Effector CD8-positive, alpha-beta T cell (primary cell): ENCODE results near the gene CPLANE1.
"Not testable (repeated sequence)": the region's sequence is repeated elsewhere in the genome, so short reads cannot be mapped to it uniquely, and the experiment has no call there.

Experiments used
- DNase-seq: peaks from one replicate; lab custom pipeline; 2025; lab: John Stamatoyannopoulos, UW

CPLANE1 gene

DNA sequence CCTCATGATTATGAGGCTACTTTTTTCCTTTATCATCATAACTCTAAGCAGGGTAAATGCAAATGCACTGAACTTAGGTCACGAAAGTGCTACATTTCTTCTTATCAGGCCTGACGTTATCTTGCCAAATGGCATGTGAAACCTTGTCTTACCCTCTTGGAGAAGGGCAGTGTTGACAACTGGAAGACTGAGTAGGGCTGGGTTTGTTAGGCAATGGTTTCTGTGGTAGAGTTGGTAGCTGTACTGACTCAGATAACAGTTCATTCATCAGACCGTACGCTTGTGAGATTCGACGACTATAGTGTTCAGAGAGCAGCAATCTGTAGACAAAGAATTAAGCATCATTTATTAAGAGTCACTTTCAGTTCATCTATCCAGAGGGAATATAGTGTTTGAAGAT lies 127.7 kb downstream of the CPLANE1 start:
- DNase-seq, result no peak

DNA sequence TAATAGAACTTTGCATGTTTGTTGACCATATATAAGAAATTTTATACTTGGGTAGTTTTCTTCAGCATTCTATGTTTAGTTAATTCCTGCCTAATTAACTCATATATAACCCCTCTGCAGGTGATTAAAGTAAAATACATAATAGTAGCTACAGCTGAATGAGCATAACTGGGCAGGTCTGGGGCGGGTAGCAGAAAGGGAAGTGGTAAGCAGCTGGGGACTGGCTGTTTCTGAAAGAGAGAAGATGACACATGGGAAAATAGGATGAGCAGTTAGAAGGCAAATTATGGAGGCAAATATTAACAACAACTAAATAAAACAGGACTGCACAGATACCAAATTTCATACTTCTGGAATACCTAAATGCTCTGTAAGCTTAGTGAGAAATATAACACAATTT lies 128.1 kb downstream of the CPLANE1 start:
- DNase-seq, result no peak

DNA sequence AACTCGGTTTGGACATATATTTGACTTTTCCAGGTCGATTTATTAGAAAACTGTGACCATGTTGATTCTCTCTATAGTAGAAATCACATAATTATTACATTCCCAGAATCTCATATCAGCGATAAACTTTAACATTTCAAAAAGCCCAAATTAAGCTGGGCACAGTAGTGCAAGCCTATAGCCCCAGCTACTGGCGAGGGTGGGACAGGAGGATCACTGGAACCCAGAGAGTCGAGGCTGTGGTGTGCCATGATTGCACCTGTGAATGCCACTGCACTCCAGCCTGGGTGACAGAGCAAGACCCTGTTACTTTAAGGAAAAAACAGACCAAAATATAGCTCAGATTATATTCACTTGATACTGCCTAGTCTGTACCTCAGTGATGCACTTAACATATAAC lies 128.9 kb downstream of the CPLANE1 start:
- DNase-seq, result no peak

DNA sequence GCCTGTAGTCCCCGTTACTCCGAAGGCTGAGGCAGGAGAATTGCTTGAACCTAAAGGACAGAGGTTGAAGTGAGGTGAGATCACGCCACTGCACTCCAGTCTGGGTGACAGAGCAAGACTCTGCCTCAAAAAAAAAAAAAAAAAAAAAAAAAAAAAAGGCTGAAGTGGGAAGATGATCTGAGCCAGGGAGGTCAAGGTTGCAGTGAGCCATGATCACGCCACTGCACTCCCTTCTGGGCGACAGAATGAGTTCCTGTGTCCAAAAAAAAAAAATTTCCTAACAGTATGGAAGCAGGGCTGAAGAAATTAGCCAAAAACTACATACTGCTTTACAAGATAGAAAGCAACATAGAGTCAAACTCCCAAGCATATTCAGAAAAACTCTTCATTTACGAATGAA lies 132.8 kb downstream of the CPLANE1 start:
- no peak for DNase-seq

DNA sequence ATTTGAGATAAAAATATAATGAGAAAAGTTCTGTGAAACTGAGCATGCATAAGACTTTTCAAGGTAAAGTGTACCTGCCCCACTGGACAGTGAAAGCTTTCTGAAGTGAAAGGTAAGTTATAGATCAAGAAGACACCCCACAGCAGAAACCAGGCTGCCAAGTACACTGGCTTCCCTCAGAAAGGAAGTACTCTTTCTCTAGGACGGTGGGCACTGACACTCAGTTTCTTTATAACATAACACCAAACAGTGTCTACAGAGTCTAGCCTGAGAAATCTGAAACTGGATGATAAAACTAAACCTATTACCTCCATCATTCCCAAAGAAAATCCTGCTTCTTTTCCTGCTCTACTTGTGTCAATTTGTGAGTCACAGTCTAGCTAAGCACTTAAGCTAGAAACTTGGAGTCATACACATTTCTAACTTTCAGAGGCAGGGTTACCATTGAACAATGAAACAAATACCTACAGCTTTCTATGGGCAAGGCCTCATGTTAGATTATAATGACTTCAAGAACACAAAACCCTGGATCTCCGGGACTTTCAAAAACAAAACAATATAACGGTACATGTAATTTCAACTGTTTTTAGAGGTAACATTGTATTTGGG lies 136.7 kb downstream of the CPLANE1 start:
- DNase-seq, result no peak

DNA sequence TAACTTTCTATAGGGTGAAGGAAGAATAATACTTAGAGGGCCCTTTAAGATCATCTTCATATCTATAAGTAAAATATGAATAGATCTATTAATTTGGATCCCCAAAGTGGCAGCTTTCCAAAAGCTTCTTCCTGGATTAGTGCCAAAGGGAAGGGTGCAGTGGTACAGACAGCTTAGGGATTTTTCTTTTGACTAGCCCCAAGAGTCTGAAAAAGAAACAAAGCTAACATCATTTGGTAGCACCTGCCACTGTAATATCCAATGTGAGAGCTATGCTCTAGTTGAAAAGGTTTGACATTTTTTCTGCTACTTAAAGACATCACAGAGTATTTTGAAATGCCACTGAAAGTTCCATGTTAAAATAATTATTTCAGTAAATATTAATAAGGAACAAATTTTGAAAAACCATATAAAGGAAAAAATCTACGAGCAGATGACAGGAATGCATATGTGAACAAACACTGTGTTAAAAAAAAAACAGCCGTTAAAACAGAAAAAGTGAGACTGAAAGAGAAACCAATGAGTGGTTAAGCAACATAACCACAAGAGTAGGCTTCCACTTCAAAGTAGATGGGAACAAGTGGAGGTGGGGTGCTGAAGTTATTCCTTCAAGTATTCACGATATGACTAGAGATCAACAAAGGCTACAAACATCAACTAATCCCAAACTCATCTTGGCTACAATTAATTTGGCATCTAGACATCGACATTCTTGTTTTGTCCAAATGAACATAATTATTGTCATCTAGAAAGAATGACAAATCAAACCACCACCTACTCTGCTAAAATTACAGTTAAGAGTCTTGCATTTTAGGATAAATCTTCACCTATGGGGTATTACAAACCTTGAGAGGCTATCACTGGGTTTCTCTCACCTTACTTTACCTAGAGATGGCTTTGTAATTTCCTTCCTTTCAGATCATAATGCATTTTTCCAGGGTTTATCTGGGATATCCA lies 137.5 kb downstream of the CPLANE1 start:
- DNase-seq, result no peak

DNA sequence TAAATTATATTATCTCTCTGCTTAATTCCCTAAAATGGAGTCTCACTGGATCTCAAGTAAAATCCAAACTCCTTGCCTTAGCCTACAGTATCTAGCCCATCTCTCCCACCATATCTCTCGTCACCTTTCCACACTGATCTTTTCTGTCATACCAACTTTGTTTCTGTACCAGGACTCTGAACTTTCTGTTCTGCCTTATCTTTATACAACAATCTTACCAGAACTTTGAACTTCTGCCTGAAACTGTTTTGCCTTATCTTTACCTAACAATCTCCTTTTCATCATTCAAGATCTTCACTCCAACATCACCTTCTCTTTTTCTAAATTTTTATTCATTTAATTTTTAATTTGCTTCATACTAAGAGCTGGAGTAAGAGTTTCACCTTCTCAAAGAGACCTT lies 139.0 kb downstream of the CPLANE1 start:
- no peak for DNase-seq

DNA sequence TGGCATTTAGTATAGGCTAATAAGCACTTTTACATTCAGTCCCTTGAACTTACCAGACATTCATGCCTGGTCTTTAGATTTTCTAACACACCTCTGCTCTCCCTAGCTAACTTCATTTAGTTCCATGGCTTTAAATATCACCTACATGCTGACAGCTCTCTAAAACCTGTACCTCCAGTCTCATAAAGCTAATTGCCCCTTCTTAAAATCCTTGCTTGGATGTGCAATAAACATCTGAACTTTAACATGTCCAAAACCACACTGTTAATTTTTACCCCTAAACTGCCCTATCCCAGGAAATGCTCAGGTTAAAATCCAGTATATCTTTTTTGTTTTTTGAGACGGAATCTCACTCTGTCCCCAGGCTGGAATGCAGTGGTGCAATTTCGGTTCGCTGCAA lies 139.8 kb downstream of the CPLANE1 start:
- DNase-seq, result no peak

DNA sequence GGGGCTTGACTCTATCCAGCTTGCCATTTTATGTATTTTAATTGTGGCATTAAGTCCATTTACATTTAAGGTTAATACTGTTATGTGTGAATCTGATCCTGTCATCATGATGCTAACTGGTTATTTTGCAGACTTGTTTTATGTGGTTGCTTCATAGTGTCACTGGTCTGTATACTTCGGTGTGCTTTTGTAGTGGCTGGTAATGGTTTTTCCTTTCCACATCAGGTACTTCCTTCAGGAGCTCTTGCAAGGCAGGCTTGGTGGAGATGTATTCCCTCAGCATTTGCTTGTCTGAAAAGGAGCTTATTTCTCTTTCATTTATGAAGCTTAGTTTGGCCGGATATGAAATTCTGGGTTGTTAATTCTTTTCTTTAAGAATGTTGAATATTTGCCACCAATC lies 145.9 kb downstream of the CPLANE1 start:
- no peak for DNase-seq

DNA sequence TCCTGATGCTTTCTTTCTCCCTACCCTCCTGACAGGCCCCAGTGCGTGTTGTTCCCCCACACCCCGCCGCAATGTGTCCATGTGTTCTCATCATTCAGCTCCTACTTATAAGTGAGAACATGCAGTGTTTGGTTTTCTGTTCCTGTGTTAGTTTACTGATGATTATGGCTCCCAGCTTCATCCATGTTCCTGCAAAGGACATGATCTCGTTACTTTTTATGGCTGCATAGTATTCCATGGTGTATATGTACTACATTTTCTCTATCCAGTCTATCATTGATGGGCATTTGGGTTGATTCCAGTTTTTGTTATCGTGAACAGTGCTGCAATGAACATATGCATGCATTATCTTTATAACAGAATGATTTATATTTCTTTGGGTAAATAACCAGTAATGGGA lies 149.9 kb downstream of the CPLANE1 start:
- DNase-seq, result not testable (repeated sequence)

DNA sequence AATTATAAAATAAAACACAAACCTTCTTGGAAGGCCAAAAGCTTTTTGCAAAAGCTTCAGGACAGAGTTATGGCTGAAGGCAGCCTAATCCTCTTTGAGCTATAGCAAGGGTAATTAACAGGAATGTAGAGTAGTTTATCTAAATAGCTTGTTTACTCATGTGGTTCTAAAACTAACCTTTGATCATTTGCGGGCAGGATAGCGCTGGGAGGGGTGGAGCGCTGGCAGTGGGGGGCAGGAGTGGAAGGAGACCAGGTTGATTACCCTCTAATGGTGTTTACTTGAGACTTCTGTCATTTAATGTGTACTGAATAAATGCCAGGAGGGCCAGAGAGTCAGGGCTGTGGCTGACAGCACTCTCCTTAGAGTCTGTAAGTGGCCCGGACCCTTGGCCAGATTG lies 155.4 kb downstream of the CPLANE1 start:
- DNase-seq, result not testable (repeated sequence)

DNA sequence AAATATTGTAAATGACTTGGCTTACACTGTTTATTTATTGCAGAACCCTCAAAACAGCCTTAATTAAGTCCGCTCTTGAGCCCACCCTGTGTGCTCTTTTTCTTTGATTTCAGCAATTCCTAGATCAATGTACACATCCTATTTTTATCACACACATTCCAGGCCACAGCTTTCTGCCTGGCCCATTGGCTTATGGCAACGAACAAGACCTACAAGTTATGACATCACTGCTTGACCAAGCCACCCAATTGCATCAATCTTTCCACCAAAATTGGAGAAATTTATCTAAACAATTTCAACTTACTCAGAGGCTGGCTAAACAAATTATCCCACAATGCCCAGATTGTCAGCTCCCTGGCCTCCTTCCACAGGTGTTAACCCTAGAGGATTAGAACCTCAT lies 158.4 kb downstream of the CPLANE1 start:
- DNase-seq, result no peak

DNA sequence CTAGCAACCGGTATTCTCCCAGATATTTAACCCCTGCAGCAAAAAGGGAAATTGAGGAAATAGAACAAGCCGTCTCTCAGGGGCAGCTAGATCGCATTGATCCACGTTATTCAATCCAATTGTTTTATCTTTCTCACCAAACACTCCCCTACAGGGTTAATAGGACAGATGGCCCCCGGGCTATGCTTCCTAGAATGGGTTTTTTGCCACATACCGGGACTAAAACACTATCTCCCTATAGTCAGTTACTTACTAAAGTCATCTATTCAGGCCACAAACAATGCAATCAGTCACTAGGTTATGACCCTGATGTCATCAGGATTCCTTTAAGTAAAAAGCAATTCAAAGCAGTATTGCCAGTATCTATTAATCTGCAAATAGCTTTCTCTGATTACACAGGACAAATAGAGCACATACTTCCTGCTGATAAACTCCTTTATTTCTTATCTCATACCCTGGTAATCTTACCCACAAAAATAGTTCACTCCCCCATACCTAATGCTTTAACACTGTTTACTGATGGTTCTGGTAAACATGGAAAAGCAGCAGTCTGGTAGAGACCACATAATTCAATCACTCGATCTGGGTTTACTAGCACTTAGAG lies 159.0 kb downstream of the CPLANE1 start:
- DNase-seq, result no peak

DNA sequence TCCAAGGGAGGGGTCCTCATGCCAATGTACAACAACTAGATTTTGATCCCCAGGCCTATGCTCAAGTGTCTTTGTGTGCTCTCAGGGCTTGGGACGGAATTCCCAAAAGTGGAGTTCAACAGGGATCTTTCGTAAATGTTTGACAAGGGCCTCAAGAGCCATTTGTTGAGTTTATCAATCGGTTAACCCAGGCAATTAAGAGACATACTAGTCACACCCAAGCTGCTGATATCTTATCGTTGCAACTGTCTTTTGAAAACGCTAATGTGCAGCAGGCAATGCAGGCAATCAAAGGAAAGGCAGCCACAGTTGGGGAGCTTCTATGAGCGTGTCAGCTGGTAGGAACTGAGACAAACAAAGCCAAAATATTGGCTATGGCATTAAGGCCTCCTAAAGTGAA lies 161.2 kb downstream of the CPLANE1 start:
- no peak for DNase-seq

DNA sequence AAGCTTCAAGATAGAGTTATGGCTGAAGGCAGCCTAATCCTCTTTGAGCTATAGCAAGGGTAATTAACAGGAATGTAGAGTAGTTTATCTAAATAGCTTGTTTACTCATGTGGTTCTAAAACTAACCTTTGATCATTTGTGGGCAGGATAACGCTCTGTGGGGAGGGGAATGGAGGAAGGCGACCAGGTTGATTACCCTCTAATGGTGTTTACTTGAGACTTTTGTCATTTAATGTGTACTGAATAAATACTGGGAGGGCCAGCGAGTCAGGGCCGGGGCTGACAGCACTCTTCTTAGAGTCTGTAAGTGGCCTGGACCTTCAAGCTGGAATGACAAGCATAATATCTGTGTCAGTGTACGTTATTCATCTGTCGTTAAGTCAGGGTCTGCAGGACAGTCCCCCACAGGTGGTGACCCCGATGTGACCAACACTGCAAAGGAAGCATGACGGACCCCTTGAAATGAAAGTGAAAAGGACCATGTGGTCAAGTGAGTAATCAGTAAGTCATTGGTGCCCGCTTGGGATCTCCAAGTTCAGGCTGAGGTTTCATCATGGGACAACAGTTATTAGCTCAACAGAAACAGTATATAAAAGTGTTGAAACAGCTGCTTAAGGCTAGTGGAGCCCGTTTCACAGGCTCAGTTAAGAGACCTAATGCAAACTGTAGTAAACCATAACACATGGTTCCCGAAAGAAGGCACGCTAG lies 162.6 kb downstream of the CPLANE1 start:
- no peak for DNase-seq

DNA sequence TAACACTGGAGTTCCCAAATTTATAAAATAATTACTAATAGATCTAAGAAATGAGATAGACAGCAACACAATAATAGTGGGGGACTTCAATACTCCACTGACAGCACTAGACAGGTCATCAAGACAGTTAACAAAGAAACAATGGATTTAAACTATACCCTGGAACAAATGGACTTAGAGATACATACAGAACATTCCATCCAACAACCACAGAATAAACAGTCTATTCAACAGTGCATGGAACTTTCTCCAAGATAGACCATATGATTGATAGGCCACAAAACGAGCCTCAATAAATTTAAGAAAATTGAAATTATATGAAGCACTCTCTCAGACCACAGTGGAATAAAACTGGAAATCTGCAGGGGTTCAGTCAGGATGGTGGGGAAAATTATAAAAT lies 163.2 kb downstream of the CPLANE1 start:
- DNase-seq, result not testable (repeated sequence)

DNA sequence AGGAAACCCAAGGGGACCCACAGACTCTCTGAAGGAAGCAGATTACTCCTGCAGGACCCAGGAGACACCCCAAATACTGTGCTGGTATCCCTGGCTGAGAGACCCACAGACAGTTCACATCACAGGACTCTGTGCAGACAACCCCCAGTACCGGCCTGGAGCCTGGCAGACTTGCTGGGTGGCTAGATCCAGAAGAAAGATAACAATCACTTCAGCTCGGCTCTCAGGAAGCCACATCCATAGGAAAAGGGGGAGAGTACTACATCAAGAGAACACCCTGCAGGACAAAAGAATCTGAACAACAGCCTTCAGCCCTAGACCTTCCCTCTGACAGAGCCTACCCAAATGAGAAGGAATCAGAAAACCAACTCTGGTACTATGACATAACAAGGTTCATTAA lies 166.2 kb downstream of the CPLANE1 start:
- not testable (repeated sequence) for DNase-seq

DNA sequence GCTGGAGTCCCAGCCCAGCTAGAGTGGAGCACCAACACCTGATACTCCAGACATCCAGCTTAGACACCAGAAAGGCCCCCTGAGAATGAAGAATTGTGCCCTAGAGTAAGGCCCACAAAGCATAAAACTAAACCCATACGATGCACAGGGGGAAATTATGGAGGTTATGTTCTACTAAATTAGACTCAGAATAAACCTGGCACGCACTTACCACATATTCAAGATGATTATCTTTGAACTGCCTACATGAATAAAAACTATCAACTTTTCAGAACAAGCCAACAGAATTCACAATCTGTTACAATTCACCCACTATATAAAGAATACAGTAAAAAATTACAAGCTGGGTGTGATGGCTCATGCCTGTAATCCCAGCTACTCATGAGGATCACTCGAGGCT lies 168.5 kb downstream of the CPLANE1 start:
- DNase-seq, result no peak

DNA sequence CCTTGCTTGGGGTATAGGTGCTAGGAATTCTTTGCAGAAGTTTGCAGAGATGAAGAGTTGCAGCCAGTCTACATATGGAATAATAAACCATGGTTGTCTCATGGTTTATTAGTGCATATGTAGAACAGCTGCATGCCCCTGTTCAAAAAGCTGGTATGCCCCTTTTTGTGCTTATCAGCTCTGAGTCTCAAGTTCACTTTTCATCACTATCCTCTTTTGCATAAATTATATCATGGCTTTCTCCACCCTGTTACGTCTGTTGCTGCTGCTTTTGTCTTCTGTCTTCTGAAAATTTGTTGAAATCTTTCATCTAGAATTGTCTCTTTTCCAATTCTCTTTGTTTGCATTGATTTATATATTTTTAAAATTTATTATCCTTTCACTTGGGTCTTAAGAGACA lies 172.0 kb downstream of the CPLANE1 start:
- DNase-seq, result no peak

DNA sequence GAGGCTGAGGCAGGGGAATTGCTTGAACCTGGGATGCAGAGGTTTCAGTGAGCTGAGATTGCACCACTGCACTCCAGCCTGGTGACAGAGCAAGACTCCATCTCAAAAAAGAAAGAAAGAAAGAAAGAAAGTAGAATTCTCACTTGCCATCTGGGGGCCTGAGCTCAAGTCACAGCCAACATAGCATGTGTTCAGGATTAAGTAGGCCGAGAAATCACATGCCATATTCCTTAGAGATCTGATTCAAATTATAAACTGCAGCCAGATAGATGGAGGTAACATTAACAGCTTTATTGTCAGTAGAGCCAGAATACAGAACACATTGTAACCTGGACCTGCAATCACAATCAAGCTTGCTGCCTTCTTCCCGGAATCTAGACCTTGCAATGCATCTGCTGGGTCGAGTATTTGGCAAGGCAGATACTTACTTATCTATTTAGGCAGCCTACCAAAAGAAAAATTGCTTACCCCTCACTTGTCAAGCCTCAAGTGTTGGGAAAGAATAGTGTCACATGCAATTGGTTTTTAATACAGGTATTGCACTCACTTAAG lies 173.7 kb downstream of the CPLANE1 start:
- no peak for DNase-seq

DNA sequence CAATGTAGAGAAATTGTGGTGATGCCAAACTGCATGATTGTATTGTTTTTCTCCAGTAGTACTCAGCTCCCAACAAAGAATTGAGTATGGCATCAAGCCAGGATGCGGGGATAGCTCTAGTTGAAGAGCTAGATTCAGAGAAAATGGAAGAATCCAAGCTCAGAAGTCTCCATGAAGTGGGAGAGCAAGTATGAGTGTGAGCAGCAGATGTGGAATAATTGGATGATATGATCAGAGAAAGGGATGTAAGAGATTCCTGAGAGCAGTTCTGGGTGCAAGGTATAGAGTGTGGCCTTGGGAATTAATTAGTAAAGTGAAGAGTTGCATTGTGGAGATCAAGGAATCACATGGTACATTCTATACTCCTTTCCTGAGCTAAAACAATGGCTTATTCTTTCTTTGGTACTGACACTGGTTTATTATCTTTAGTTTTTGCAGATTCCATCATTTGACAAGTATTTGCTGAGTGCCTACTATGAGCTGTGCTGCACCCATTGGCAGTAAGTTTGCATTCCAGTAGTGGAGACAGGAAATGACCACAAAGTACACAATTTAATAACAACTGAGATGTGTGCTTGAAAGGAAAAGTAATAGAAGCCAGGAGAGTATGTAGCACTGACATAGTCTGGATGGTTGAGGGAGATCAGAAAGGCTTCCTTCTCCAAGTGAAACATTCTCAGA lies 177.1 kb downstream of the CPLANE1 start:
- DNase-seq, result no peak

DNA sequence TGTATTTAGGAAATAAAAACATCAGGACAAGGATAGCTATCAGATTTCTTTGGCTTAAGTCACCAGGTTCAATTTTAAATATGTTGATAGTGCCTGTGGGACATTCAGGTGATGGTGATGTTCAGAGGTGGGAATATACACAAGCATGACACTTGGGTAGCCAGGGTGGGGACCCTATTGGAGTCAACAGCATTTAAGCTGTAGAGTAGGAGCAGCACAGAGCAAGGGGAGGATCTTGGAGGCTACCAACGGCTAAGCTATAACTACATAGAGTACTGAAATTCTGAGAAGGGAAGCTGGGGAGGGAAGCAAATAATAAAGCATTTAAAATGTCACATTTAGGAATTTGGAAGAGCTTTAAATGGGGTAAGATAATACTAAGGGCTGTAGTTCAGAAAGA lies 177.7 kb downstream of the CPLANE1 start:
- no peak for DNase-seq
